Thyroid gland (tissue), 4 donors: ENCODE measurements around the gene CHMP1A. TPM values are rescaled to one million over a fixed set of nuclear protein-coding genes. Genes with fewer than 3 reads are reported as not detected.

Experiments used
- DNase-seq, 2 donors: peaks; one replicate each; pipeline ENCODE4 v3.0.0-alpha.2; 2019
- H3K27ac ChIP-seq, 3 donors: fragments of 200-600 bp; sonication (generic); 1 replicate in 2 of 3; 2 replicates in 1 of 3; pipeline ENCODE4 v1.5.1; 2016 to 2019; ENCODE audit warnings: mild to moderate bottlenecking in 1 of 3, moderate library complexity in 1 of 3
- H3K27me3 ChIP-seq: fragments of 200-600 bp; sonication (generic); one replicate; pipeline ENCODE4 v1.5.1; 2019
- H3K36me3 ChIP-seq, 2 donors: fragments of 200-600 bp; sonication (generic); one replicate each; pipeline ENCODE4 v1.5.1; 2016 to 2019
- H3K4me1 ChIP-seq, 2 donors: fragments of 200-600 bp; sonication (generic); one replicate each; pipeline ENCODE4 v1.5.1; 2017 to 2019
- H3K4me3 ChIP-seq, 3 donors: fragments of 200-600 bp; sonication (generic); replicated peaks in 1 of 3; 1 replicate in 2 of 3; 2 replicates in 1 of 3; pipeline ENCODE4 v1.5.1; 2016; ENCODE audit warnings: mild to moderate bottlenecking in 1 of 3
- H3K9me3 ChIP-seq: fragments of 200-600 bp; sonication (generic); one replicate; pipeline ENCODE4 v1.5.1; 2017
- CTCF ChIP-seq, 6 experiments: fragments of 200-600 bp in 3 of 6; fragments of 450-650 bp in 3 of 6; sonication (generic) in 3 of 6; IDR thresholded peaks; one replicate each; pipeline ENCODE4 v1.5.1; 2016 to 2019; ENCODE audit warnings: antibody characterized with exemption in 6 of 6, mild to moderate bottlenecking in 2 of 6, inconsistent platforms in 1 of 6, moderate library complexity in 1 of 6
- POLR2A ChIP-seq, 2 donors: fragments of 450-650 bp; IDR thresholded peaks; one replicate each; pipeline ENCODE4 v1.6.1; 2017; ENCODE audit warnings: antibody characterized with exemption in 2 of 2, mild to moderate bottlenecking in 2 of 2, moderate library complexity in 1 of 2
- WGBS, 2 donors: methylation state at CpG; one replicate each; pipeline ENCODE4 v1.1.5; 2017; 5-methylcytosine and 5-hydroxymethylcytosine counted together
- intact Hi-C: fragments of 100-400 bp; cut with DNase I; formaldehyde crosslinking; loops from one replicate; pipeline ENCODE4 v1.15.1; 2023
- total RNA-seq, 4 donors: library from RNA; depleted of rRNA; stranded (reverse); fragments of >200 nt; gene quantifications; one replicate each; pipeline ENCODE4 v1.2.3, GENCODE V29; 2016

CHMP1A gene
- total RNA-seq, 4 donors from 2014 or later, result 66.8 to 95.1 (median 76.0) TPM

DNA sequence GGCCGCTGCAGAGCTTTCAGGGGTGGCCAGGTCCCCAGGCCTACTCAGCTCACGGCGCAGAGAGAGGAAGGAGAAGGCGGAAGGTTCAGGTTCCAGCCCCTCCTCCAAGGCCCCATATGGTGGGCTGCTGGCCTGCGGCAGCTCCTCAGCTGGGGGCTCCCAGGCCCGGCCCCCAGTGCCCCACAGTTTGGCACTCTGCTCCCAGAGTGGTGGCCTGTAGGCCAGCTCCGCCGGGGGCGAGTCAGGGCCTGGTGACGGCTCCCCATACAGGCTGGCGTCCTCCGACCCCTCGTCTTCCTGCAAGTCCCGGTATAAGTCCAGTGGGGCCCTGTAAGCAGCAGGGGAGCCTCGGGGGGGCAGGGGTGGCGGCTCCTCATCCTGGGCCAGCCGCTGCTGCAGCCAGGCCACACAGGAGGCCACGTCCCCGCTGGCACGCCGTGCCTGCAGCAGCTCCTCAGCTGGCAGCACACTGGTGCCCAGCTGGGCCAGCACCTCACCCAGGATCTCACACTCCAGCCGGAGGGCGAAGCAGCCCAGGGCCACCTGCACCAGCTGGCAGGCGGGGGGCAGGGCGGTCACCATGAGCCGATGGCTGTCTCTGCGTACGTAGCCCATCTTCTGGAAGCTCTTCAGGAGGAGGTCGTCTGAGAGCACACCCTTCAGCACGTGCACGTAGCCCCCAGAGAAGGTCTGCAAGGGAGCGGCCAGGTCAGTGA, 40.3 kb upstream of the CHMP1A start:
- no peak for TF ChIP-seq POLR2A (IDR thresholded peaks at IDR 0.05)
- no peak for TF ChIP-seq CTCF (IDR thresholded peaks at IDR 0.05)
- WGBS, 2 donors, result 90 to 91% methylated on average over 11 to 13 of the region's 32 CpGs
- H3K36me3 ChIP-seq, result peaks cover 17% of the 10 kb centered on the region in 2 donors

GRCh38 chr16:89697161-89697615, 39.7 kb upstream of the CHMP1A start:
- TF ChIP-seq POLR2A (IDR thresholded peaks at IDR 0.05) (no peak), CTCF (IDR thresholded peaks at IDR 0.05) (no peak)
- Histone ChIP-seq H3K9me3 (no peaks in the 10 kb centered on the region), H3K4me1 (peaks cover 11 to 16% of the 10 kb centered on the region in 2 donors), H3K4me3 (no peak overlapping the region), H3K27ac (no peak overlapping the region), H3K36me3 (peaks cover 23% of the 10 kb centered on the region in 2 donors), H3K27me3 (no peaks in the 10 kb centered on the region)
- intact Hi-C loops, result no loop called here
- 85% methylated on average over 4 of the region's 19 CpGs; no CpG with 5 or more reads in 1 of the 2 donors for WGBS, 2 donors
- no peak for DNase-seq

More for the DNA sequence above, 40.3 kb upstream of the CHMP1A start:
- H3K27ac ChIP-seq, result no peak overlapping the region
- peaks cover 11 to 20% of the 10 kb centered on the region in 2 donors for H3K4me1 ChIP-seq
- intact Hi-C loops, result no loop called here
- no peak for DNase-seq
- no peaks in the 10 kb centered on the region for H3K9me3 ChIP-seq
- no peaks in the 10 kb centered on the region for H3K27me3 ChIP-seq
- no peak overlapping the region for H3K4me3 ChIP-seq

DNA sequence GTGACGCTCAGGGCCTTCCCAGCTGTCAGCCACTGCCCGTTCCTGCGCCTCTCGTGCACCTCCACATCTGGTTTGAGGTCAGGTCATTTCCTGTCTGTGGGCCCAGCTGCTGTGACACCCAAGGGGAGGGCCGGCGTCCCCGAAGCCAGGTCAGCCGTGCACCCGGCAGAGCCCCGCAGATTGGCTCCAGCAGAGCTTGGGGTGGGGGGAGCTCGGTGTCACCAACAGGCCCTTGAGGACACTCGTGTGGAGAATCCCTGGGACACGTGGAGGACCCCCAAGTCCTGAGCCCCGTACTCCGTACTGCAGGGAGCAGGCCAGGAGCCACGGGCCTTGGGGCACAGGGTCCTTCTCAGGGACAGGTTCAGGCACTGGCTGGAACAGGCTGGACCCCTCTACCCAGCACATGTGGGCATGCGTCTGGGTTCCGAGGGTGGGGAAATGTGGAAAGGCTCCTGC, 39.2 kb upstream of the CHMP1A start:
- DNase-seq, result no peak
- no peak overlapping the region for H3K27ac ChIP-seq
- no peaks in the 10 kb centered on the region for H3K27me3 ChIP-seq
- peaks cover 11 to 15% of the 10 kb centered on the region in 2 donors for H3K4me1 ChIP-seq
- no peaks in the 10 kb centered on the region for H3K9me3 ChIP-seq
- peaks cover 27 to 28% of the 10 kb centered on the region in 2 donors for H3K36me3 ChIP-seq
- no peak for TF ChIP-seq CTCF (IDR thresholded peaks at IDR 0.05)
- TF ChIP-seq POLR2A (IDR thresholded peaks at IDR 0.05), result no peak
- H3K4me3 ChIP-seq, result no peak overlapping the region
- intact Hi-C loops, result no loop called here
- WGBS, 2 donors, result 66 to 81% methylated on average over 9 to 12 of the region's 18 CpGs

DNA sequence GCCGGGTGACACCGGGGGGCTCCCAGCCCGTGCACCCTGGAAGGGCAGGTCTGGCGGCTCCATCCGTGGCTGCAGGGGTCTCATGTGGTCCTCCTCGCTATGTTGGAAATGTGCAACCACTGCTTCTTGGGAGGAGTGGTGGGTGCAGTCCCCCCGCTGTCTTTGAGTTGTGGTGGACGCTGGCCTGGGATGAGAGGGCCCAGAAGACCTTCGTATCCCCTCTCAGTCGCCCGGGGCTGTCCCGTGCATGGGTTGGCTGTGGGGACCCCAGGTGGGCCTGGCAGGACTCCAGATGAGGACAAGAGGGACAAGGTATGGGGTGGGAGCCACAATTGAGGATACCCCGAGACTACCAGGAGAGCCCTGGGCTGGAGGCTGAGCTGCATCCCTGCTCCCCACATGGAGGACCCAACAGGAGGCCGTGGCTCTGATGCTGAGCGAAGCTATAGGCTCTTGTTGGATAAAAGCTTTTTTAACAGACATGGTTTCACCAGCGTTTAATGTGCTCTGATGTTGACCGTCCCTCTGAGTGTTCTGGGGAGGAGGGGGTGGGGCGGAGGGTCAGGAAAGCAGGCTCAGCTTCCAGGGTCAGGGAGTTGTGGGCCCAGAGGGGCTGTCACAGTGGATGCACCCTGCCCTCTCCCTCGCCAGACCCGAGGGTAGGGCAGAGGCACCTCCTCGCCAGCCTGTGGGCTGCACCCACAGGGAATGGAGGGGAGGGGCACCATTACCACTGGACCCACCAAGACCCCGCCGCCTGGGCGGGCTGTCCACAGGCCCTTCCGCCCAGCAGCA, 38.6 kb upstream of the CHMP1A start:
- DNase-seq, result no peak
- H3K9me3 ChIP-seq, result no peaks in the 10 kb centered on the region
- TF ChIP-seq CTCF (IDR thresholded peaks at IDR 0.05) (no peak), POLR2A (IDR thresholded peaks at IDR 0.05) (no peak)
- intact Hi-C loops, result no loop called here
- H3K27ac ChIP-seq, result no peak overlapping the region
- WGBS, 2 donors, result 82 to 86% methylated on average over 9 to 18 of the region's 25 CpGs
- peaks cover 32 to 33% of the 10 kb centered on the region in 2 donors for H3K36me3 ChIP-seq
- no peak overlapping the region for H3K4me3 ChIP-seq
- no peaks in the 10 kb centered on the region for H3K27me3 ChIP-seq
- H3K4me1 ChIP-seq, result peaks cover 11 to 14% of the 10 kb centered on the region in 2 donors
